AG04449 (cell line): ENCODE measurements around the gene SPIRE1.

ENCODE experiments used
- CTCF ChIA-PET: fragments of 350-600 bp; formaldehyde crosslinking; extraction: SDS; loops from one replicate; lab custom pipeline; 2021; ENCODE audit warnings: antibody characterized with exemption; lab: Yijun Ruan, JAX
- POLR2A ChIA-PET: fragments of 400-600, 350-600 bp; formaldehyde crosslinking; extraction: SDS; loops from one replicate; lab custom pipeline; 2020; ENCODE audit warnings: antibody characterized with exemption, inconsistent platforms; lab: Yijun Ruan, JAX
- DNase-seq: peaks from one replicate; pipeline ENCODE4 v3.0.0-alpha.2; 2010; ENCODE audit warnings: low read depth, low spot score
- H3K4me3 ChIP-seq: 2 replicates; pipeline ENCODE4 v1.5.1; 2011; ENCODE audit warnings: low read depth, mild to moderate bottlenecking, control low read depth, low read length
- TF ChIP-seq, protein P1 (sequence below): IDR thresholded peaks from one replicate; pipeline ENCODE4 v1.5.1; 2011; ENCODE audit warnings: mild to moderate bottlenecking, moderate library complexity, low read length, control low read depth, inconsistent platforms; ENCODE audit not compliant: insufficient read depth; ENCODE audit errors: missing control alignments

Gene SPIRE1

DNA sequence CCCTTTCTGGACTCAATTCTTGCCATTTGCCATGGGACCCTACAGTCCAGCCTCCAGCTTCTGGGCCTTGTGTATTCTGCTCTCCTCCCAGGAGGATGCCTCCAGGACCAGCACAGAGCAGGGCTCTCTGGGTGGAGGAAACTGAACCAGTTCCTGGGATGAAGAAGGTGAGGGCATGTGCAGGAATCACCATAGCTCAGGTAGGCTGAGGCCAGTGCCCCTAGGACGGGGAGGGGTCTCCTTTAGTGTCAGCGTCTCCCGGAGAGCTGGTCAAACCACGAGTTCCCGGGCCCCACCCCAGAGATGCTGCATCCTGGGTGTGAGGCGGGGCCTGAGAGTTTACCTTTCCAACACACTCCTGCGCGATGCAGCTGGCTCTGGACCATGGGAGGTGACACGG lies 256.0 kb downstream of the SPIRE1 start:
- ChIA-PET CTCF (interaction anchor here (1.1 to 4.9 kb wide), 2 partner anchors 9 to 18 kb away, joined by 3 to 48 read pairs; no protein-coding TSS in a partner anchor), POLR2A (no interaction called here)
- no peak for DNase-seq
- no peak overlapping the region for H3K4me3 ChIP-seq
- TF ChIP-seq, protein P1, sequence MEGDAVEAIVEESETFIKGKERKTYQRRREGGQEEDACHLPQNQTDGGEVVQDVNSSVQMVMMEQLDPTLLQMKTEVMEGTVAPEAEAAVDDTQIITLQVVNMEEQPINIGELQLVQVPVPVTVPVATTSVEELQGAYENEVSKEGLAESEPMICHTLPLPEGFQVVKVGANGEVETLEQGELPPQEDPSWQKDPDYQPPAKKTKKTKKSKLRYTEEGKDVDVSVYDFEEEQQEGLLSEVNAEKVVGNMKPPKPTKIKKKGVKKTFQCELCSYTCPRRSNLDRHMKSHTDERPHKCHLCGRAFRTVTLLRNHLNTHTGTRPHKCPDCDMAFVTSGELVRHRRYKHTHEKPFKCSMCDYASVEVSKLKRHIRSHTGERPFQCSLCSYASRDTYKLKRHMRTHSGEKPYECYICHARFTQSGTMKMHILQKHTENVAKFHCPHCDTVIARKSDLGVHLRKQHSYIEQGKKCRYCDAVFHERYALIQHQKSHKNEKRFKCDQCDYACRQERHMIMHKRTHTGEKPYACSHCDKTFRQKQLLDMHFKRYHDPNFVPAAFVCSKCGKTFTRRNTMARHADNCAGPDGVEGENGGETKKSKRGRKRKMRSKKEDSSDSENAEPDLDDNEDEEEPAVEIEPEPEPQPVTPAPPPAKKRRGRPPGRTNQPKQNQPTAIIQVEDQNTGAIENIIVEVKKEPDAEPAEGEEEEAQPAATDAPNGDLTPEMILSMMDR: no peak

DNA sequence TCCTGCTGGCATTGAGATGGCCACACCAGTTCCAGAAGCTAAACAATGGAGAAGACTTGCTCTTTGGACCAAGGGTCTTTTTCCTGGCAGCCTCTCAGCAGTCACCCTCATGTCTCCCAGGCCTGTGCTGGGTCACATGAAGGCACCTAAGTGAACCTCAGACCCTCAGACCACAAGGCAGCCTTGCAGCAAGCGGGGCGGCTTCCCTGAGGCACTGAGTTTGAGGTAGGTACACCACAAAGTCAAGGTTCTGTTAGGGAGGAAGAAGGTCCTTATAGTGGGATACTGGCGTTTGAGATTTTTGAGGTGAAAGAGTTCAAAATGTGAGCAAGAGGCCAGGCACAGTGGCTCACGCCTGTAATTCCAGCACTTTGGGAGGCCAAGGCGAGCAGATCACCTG lies 258.7 kb downstream of the SPIRE1 start:
- TF ChIP-seq, protein P1: no peak
- ChIA-PET POLR2A (no interaction called here), CTCF (interaction anchor here (1.2 to 4.9 kb wide), 2 partner anchors 6 to 260 kb away, joined by 3 to 48 read pairs; no protein-coding TSS in a partner anchor)
- no peak for DNase-seq
- no peak overlapping the region for H3K4me3 ChIP-seq

DNA sequence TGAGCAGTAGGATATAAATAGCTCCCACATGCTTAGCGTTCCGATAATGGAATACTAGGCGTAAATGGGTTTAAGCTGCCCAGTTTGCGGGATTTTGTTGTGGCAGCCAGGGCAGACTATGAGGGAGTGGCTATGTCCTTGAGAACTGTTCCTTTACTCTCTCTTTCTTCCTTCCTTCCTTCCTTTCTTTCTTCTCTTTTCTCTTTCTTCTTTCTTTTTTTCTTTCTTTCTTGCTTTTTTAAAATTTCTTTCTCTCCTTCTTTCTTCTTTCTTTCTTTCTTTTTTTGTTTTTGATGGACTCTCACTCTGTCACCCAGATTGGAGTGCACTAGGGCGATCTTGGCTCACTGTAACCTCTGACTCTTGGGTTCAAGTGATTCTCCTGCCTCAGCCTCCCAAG lies 259.3 kb downstream of the SPIRE1 start:
- TF ChIP-seq, protein P1: no peak
- H3K4me3 ChIP-seq: no peak overlapping the region
- no peak for DNase-seq
- ChIA-PET POLR2A (no interaction called here), CTCF (interaction anchor here (2.2 kb wide), 1 partner anchor 261 kb away, joined by 11 read pairs; no protein-coding TSS in a partner anchor)

DNA sequence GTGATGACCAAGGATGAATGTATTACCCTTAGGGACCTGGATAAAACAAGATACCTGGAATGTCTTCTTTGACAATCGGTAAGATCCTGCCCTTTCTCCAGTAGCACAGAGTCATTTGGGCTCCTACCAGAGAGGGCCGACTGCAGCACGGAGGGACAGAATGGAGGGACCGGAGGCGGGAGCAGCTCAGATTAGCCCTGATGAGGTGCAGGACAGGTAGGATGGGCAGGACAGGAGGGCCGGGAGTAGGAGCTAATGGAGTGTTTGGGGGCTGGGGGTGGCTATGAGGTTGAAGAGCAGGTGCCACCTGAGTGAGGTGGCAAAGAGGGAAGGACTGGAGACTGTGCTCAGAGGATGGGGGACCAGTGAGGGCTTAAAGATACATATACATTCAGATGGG lies 260.1 kb downstream of the SPIRE1 start:
- ChIA-PET POLR2A (no interaction called here), CTCF (interaction anchor here (2.2 kb wide), 1 partner anchor 262 kb away, joined by 11 read pairs; no protein-coding TSS in a partner anchor)
- no peak overlapping the region for H3K4me3 ChIP-seq
- TF ChIP-seq, protein P1: no peak
- DNase-seq: no peak

DNA sequence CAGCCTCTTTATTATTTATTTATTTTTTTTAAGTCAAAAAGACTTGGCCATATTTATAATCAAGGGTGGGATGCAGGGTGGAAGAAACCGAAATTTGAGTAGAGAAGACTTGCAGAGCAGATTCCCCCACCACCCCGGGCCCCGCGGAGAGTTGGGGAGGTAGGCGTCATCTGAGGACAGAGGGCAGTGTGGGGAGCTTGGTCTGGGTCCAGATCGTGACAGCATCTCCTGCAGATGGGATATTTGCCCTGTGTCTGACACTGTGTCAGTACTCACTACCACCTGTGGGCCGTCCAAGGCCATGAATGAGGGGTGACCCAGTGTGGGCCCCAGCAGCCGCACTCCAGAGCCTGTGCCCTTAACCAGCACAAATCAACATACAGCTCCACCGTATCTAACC lies 260.7 kb downstream of the SPIRE1 start:
- CTCF ChIA-PET: interaction anchor here (2.2 kb wide), 1 partner anchor 262 kb away, joined by 11 read pairs; no protein-coding TSS in a partner anchor
- DNase-seq: no peak
- H3K4me3 ChIP-seq: no peak overlapping the region
- POLR2A ChIA-PET: no interaction called here
- TF ChIP-seq, protein P1: no peak
